Measurements from ENCODE around the gene ANKRD28. TPM values are rescaled to one million over a fixed set of nuclear protein-coding genes. Genes with fewer than 3 reads are reported as not detected.

ANKRD28 gene
- total RNA-seq, 1 experiment from 2014 or later: 83.0 TPM

GRCh38 chr3:15722877-15723623 lies 74.7 kb downstream of the ANKRD28 start:
- H3K36me3 ChIP-seq: peaks cover 94% of the 10 kb centered on the region
- no peaks in the 10 kb centered on the region for H3K9me3 ChIP-seq (replicated peaks)
- H3K27me3 ChIP-seq (replicated peaks): no peaks in the 10 kb centered on the region
- H3K4me1 ChIP-seq (replicated peaks): peaks cover 10% of the 10 kb centered on the region
- DNase-seq (ENCODE audit: low read depth in 1 of 2, low spot score in 2 of 2): no peak
- no peak overlapping the region for H3K27ac ChIP-seq
- no peak overlapping the region for H3K4me3 ChIP-seq

- no peaks in the 10 kb centered on the region for H3K9me3 ChIP-seq (replicated peaks)
- H3K4me3 ChIP-seq: no peak overlapping the region
- H3K36me3 ChIP-seq: peaks cover 70% of the 10 kb centered on the region
- H3K4me1 ChIP-seq (replicated peaks): peaks cover 10% of the 10 kb centered on the region
- no peak overlapping the region for H3K27ac ChIP-seq
- H3K27me3 ChIP-seq (replicated peaks): no peaks in the 10 kb centered on the region
- DNase-seq (ENCODE audit: low read depth in 1 of 2, low spot score in 2 of 2): no peak
Observed at GRCh38 chr3:15716178-15716577, 81.6 kb downstream of the ANKRD28 start.

DNA sequence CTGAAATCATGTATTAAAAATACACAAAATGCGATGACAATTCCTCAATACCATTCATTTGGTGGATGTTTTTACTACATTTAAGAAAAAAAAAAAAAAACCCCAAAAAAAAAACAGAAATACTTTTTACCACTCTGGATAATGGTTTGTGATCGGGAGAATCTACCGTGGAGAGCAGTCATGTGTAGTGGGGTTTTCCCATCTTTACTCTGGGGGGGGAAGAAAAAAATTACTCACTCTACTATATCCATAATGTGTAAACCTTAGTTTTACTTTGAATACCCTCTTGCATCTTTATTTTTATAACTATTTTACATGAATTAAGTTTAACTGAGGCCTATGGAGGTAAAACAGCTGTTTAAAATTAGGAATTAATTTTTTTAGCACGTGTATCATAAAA lies 83.3 kb downstream of the ANKRD28 start:
- H3K4me1 ChIP-seq (replicated peaks): peaks cover 10% of the 10 kb centered on the region
- no peaks in the 10 kb centered on the region for H3K27me3 ChIP-seq (replicated peaks)

DNA sequence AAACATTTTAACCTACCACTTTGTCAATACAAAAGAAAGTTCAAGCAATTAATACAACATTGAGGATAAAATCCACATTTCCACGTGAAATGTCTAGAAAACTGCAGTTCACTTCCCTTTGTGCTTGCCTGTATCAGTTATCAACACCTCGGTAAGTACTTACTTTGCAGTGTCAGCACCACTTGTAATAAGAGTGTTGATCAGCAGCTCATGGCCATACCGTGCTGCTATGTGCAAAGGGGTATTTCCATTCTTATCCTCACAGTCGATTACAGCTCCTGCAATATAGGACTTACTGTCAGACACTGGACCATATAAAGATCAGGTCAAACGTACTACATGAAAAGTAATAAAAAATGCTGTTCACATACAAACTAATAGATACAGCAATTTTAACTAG lies 84.4 kb downstream of the ANKRD28 start:
- Histone ChIP-seq H3K27me3 (replicated peaks) (no peaks in the 10 kb centered on the region), H3K4me3 (no peak overlapping the region), H3K36me3 (peaks cover 71% of the 10 kb centered on the region), H3K4me1 (replicated peaks) (peaks cover 10% of the 10 kb centered on the region), H3K27ac (no peak overlapping the region), H3K9me3 (replicated peaks) (no peaks in the 10 kb centered on the region)
- DNase-seq (ENCODE audit: low read depth in 1 of 2, low spot score in 2 of 2): no peak

More for the DNA sequence above, 83.3 kb downstream of the ANKRD28 start:
- Histone ChIP-seq H3K4me3 (no peak overlapping the region), H3K27ac (no peak overlapping the region), H3K36me3 (peaks cover 71% of the 10 kb centered on the region), H3K9me3 (replicated peaks) (no peaks in the 10 kb centered on the region)
- no peak for DNase-seq (ENCODE audit: low read depth in 1 of 2, low spot score in 2 of 2)

DNA sequence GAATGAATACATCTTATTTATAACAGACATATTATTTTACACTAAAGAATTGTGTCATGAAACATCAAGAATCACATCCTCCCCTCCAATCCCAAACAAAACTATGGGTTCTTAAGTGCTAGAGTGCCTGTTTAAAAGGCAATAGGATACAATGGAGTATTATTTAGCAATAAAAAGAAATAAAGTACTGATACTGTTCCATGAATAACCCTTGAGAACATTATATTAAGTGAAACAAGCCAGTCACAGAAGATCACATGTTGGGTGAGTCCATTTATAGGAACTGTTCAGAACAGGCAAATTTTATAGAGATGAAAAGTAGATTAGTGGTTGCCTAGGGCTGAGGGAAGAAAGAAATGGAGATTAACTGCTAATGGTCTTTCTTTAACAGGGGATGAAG lies 86.5 kb downstream of the ANKRD28 start:
- Histone ChIP-seq H3K36me3 (peaks cover 75% of the 10 kb centered on the region), H3K27me3 (replicated peaks) (no peaks in the 10 kb centered on the region), H3K4me3 (no peak overlapping the region), H3K9me3 (replicated peaks) (no peaks in the 10 kb centered on the region), H3K4me1 (replicated peaks) (no peaks in the 10 kb centered on the region), H3K27ac (no peak overlapping the region)
- no peak for DNase-seq (ENCODE audit: low read depth in 1 of 2, low spot score in 2 of 2)

DNA sequence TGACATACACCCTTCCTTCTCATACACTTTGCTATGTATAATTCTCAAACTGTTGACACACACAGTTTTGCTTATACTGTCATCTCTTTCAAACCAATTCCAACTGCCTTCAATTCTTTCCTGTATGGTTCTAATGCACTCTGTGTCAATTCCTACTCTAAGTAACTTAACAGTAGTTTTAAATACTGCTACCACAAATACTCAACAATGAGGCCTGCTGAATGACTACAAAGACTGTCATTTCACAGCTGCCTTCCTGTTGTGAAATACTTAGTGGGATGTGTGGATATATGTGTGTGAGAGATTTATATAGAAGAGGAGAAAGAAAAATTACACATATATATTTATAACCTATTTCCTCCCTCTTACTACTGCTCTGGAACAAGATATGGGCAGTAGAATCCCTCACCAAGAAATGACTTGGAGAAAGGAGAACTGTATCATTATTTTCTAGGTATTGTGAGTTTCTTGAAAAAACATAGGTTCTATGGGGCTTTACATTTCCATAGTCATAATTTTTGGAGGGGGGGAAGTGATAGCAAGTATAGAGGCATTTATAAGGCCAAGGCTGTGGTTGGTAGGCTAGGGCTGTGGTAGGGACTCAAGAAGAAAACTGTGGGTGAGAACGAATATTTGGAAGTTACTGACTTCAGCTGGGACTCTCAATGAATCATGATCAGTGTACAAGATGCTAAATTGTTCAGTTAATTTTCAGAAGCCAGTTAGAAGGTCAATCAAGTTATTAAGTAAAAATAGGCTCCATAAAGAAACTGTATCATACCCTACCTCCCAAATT lies 88.7 kb downstream of the ANKRD28 start:
- Histone ChIP-seq H3K27me3 (replicated peaks) (no peaks in the 10 kb centered on the region), H3K4me3 (no peak overlapping the region), H3K36me3 (peaks cover 74% of the 10 kb centered on the region), H3K27ac (no peak overlapping the region), H3K9me3 (replicated peaks) (no peaks in the 10 kb centered on the region), H3K4me1 (replicated peaks) (peaks cover 17% of the 10 kb centered on the region)
- DNase-seq (ENCODE audit: low read depth in 1 of 2, low spot score in 2 of 2): no peak

DNA sequence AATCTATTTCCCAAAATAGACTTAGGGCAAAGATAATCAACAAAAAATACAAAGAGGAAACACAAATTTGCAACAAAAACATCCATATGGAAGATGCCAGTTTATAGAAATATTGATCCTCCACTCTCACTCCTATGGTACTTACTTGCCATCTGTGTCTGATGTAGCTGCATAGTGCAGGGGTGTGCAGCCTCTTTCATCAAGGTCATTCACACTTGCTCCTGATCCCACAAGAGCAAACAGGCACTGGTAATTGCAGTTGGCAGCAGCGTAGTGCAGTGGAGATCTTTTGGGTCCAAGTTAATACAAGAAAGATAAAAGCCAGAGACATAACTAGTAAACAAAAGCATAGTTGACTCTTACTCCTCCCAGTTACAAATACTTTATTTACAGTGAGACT lies 90.0 kb downstream of the ANKRD28 start:
- no peaks in the 10 kb centered on the region for H3K27me3 ChIP-seq (replicated peaks)
- peaks cover 27% of the 10 kb centered on the region for H3K4me1 ChIP-seq (replicated peaks)
- no peak overlapping the region for H3K4me3 ChIP-seq
- no peak for DNase-seq (ENCODE audit: low read depth in 1 of 2, low spot score in 2 of 2)
- no peak overlapping the region for H3K27ac ChIP-seq
- H3K9me3 ChIP-seq (replicated peaks): no peaks in the 10 kb centered on the region
- H3K36me3 ChIP-seq: peaks cover 69% of the 10 kb centered on the region

GRCh38 chr3:15703346-15703745 lies 94.4 kb downstream of the ANKRD28 start:
- H3K4me3 ChIP-seq: no peak overlapping the region
- H3K4me1 ChIP-seq (replicated peaks): peaks cover 27% of the 10 kb centered on the region
- H3K36me3 ChIP-seq: peaks cover 29% of the 10 kb centered on the region
- no peaks in the 10 kb centered on the region for H3K27me3 ChIP-seq (replicated peaks)
- DNase-seq (ENCODE audit: low read depth in 1 of 2, low spot score in 2 of 2): no peak
- H3K9me3 ChIP-seq (replicated peaks): no peaks in the 10 kb centered on the region
- H3K27ac ChIP-seq: peak overlapping the region; percentile 41; the same call in 1 of the 2 replicates

DNA sequence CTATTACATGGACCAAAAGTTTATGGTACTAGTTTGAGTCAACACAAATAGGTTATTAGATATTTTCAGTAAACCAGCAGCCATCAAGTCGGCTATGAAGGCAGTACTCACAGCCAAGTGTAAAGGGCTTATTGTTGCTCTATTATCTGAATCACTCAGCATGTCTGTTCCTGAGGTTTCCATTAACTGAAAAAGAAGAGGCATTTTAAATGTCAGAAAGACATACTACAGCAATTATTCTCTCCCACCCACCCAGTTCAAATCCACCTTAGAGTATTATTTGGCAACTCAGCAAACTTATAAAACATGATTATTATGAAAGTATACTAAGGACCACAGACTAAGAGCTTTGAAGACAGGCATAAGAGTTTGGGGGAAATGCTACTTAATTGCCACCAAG lies 103.2 kb downstream of the ANKRD28 start:
- H3K9me3 ChIP-seq (replicated peaks): no peaks in the 10 kb centered on the region
- no peak for DNase-seq (ENCODE audit: low read depth in 1 of 2, low spot score in 2 of 2)
- no peak overlapping the region for H3K4me3 ChIP-seq
- peaks cover 74% of the 10 kb centered on the region for H3K36me3 ChIP-seq
- H3K27ac ChIP-seq: no peak overlapping the region
- no peaks in the 10 kb centered on the region for H3K27me3 ChIP-seq (replicated peaks)
- H3K4me1 ChIP-seq (replicated peaks): no peaks in the 10 kb centered on the region

DNA sequence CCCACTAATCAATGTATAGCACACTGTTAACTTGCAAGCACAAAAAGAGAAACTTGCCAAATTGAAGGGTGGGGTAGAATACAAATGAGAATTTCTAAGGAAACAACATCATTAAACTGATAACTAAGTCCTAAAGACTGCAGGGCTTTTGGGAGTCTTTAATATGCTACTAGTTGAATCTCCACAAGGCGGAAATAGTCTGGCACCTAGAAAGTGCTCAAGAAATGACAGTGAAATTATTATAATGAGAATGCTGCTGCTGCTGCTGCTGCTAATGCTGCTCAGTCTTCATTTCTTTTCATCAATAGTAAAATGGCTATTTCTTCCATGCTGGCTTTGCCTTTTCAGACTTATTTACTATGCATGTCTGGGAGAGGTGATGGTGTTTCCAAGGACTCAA lies 104.4 kb downstream of the ANKRD28 start:
- DNase-seq (ENCODE audit: low read depth in 1 of 2, low spot score in 2 of 2): no peak
- H3K27me3 ChIP-seq (replicated peaks): no peaks in the 10 kb centered on the region
- peaks cover 86% of the 10 kb centered on the region for H3K36me3 ChIP-seq
- H3K4me3 ChIP-seq: no peak overlapping the region
- no peaks in the 10 kb centered on the region for H3K9me3 ChIP-seq (replicated peaks)
- H3K4me1 ChIP-seq (replicated peaks): no peaks in the 10 kb centered on the region
- no peak overlapping the region for H3K27ac ChIP-seq

DNA sequence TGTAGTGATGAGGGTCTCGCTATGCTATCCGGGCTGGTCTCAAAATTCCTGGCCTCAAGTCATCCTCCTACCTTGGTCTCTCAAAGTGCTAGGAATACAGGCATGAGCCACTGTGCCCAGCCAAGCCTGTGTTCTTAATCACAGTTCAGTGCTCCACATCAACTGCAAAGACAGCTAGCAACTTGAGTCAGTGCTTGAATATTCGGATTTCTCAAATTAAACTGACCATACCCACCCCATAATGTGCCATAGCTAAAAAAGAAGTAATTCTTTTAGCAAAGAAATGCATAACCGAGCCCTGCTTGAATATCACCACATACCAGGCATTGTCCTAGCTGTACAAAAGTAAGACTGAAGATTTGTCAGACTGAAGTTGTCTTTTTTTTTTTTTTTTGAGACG lies 107.0 kb downstream of the ANKRD28 start:
- Histone ChIP-seq H3K27ac (no peak overlapping the region), H3K4me3 (no peak overlapping the region), H3K9me3 (replicated peaks) (no peaks in the 10 kb centered on the region), H3K4me1 (replicated peaks) (no peaks in the 10 kb centered on the region), H3K27me3 (replicated peaks) (no peaks in the 10 kb centered on the region), H3K36me3 (peaks cover 100% of the 10 kb centered on the region)
- DNase-seq (ENCODE audit: low read depth in 1 of 2, low spot score in 2 of 2): no peak

- Histone ChIP-seq H3K4me3 (no peak overlapping the region), H3K27me3 (replicated peaks) (no peaks in the 10 kb centered on the region), H3K27ac (no peak overlapping the region), H3K36me3 (peaks cover 100% of the 10 kb centered on the region), H3K4me1 (replicated peaks) (no peaks in the 10 kb centered on the region), H3K9me3 (replicated peaks) (no peaks in the 10 kb centered on the region)
- no peak for DNase-seq (ENCODE audit: low read depth in 1 of 2, low spot score in 2 of 2)
Observed at GRCh38 chr3:15690230-15690629, 107.5 kb downstream of the ANKRD28 start.

DNA sequence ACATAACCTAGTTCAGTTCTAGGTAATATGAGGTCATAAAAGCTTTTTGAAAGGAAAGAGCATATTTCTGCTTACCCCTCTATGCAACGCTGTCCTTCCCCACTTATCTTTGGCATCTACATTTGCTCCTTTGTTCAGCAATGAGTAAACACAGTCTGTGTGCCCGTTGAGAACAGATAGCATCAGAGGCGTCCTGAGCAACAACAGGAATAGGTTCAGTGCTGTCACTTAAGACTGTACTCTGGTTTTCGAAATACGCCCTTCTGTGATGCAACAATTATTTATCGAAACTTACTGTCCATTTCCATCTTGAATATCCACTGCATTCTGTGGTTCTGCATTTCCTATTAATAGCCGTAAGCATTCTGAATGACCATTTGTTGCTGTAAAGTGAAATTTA lies 111.9 kb downstream of the ANKRD28 start:
- no peaks in the 10 kb centered on the region for H3K27me3 ChIP-seq (replicated peaks)
- no peaks in the 10 kb centered on the region for H3K9me3 ChIP-seq (replicated peaks)
- no peak overlapping the region for H3K4me3 ChIP-seq
- no peak for DNase-seq (ENCODE audit: low read depth in 1 of 2, low spot score in 2 of 2)
- H3K27ac ChIP-seq: no peak overlapping the region
- H3K36me3 ChIP-seq: peaks cover 98% of the 10 kb centered on the region
- no peaks in the 10 kb centered on the region for H3K4me1 ChIP-seq (replicated peaks)

DNA sequence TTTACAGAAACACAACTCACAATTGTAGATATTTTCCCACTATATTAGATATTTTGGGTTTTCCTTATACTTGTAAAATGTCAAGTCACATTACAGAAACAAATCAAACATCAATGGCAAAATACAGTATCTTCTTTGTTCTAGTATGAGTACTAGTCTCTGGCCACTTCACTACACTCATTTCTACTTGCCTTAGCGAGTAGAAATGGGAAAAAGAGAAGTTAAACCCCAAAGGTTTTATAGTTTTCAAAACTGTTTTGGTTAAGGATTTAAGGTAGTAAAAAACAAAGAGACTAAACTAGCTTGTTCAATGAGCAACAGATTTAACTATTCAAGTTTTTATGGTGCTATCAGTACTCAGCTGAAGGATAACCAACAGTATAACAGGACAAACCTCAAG lies 114.5 kb downstream of the ANKRD28 start:
- Histone ChIP-seq H3K4me3 (no peak overlapping the region), H3K4me1 (replicated peaks) (no peaks in the 10 kb centered on the region), H3K27me3 (replicated peaks) (no peaks in the 10 kb centered on the region), H3K36me3 (peaks cover 93% of the 10 kb centered on the region), H3K27ac (no peak overlapping the region), H3K9me3 (replicated peaks) (no peaks in the 10 kb centered on the region)
- DNase-seq (ENCODE audit: low read depth in 1 of 2, low spot score in 2 of 2): no peak
